GM12801 (cell line): ENCODE results near the gene MCM8.

ENCODE experiments used
- CTCF ChIP-seq: IDR thresholded peaks from one replicate; pipeline ENCODE4 v1.5.1; 2011; ENCODE audit warnings: control low read depth; ENCODE audit not compliant: insufficient read length; ENCODE audit errors: extremely low read depth

MCM8 gene

GRCh38 chr20:6045566-6045965 is 95.1 kb downstream of the MCM8 start:
- no peak for TF ChIP-seq CTCF

- no peak for TF ChIP-seq CTCF
These were observed 96.0 kb downstream of the MCM8 start for GRCh38 chr20:6046432-6046831.

GRCh38 chr20:6048391-6048790 is 97.9 kb downstream of the MCM8 start:
- no peak for TF ChIP-seq CTCF
